ENCODE data around the gene CSNK1G3. TPM values are rescaled to one million over a fixed set of nuclear protein-coding genes. Genes with fewer than 3 reads are reported as not detected.

The CSNK1G3 gene
- polyA plus RNA-seq, 2 of the 4 experiments (the other 2 are of a cell fraction) = 24.0 to 50.9 TPM

GRCh38 chr5:123478546-123478945, 33.4 kb upstream of the CSNK1G3 start:
- TF ChIP-seq RNF2 (IDR thresholded peaks at IDR 0.05; ENCODE audit: borderline replicate concordance, low read depth) = no peak
- TF ChIP-seq TFCP2L1 (CRISPR knock-in tag; IDR thresholded peaks at IDR 0.05) = no peak
- no peak for TF ChIP-seq SMC3 (IDR thresholded peaks at IDR 0.05)
- TF ChIP-seq JUNB (IDR thresholded peaks at IDR 0.05) = no peak
- TF ChIP-seq HOXA7 (CRISPR knock-in tag; IDR thresholded peaks at IDR 0.05) = no peak
- no peak for TF ChIP-seq HEYL (CRISPR knock-in tag; IDR thresholded peaks at IDR 0.05)
- TF ChIP-seq, protein P1, sequence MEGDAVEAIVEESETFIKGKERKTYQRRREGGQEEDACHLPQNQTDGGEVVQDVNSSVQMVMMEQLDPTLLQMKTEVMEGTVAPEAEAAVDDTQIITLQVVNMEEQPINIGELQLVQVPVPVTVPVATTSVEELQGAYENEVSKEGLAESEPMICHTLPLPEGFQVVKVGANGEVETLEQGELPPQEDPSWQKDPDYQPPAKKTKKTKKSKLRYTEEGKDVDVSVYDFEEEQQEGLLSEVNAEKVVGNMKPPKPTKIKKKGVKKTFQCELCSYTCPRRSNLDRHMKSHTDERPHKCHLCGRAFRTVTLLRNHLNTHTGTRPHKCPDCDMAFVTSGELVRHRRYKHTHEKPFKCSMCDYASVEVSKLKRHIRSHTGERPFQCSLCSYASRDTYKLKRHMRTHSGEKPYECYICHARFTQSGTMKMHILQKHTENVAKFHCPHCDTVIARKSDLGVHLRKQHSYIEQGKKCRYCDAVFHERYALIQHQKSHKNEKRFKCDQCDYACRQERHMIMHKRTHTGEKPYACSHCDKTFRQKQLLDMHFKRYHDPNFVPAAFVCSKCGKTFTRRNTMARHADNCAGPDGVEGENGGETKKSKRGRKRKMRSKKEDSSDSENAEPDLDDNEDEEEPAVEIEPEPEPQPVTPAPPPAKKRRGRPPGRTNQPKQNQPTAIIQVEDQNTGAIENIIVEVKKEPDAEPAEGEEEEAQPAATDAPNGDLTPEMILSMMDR (IDR thresholded peaks at IDR 0.05) = no peak
- TF ChIP-seq ELK1 (IDR thresholded peaks at IDR 0.05; ENCODE audit: low read depth, low read length) = no peak
- no peak for TF ChIP-seq NPAS2 (CRISPR knock-in tag; IDR thresholded peaks at IDR 0.05; ENCODE audit: borderline replicate concordance)
- no peak for TF ChIP-seq KDM5A (IDR thresholded peaks at IDR 0.05)
- no peak for TF ChIP-seq MAFK (IDR thresholded peaks at IDR 0.05; ENCODE audit: partially characterized antibody)
- TF ChIP-seq ZNF302 (CRISPR knock-in tag; IDR thresholded peaks at IDR 0.05) = no peak
- TF ChIP-seq, protein P2, sequence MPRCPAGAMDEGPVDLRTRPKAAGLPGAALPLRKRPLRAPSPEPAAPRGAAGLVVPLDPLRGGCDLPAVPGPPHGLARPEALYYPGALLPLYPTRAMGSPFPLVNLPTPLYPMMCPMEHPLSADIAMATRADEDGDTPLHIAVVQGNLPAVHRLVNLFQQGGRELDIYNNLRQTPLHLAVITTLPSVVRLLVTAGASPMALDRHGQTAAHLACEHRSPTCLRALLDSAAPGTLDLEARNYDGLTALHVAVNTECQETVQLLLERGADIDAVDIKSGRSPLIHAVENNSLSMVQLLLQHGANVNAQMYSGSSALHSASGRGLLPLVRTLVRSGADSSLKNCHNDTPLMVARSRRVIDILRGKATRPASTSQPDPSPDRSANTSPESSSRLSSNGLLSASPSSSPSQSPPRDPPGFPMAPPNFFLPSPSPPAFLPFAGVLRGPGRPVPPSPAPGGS (IDR thresholded peaks at IDR 0.05) = no peak
- TF ChIP-seq, protein P3, sequence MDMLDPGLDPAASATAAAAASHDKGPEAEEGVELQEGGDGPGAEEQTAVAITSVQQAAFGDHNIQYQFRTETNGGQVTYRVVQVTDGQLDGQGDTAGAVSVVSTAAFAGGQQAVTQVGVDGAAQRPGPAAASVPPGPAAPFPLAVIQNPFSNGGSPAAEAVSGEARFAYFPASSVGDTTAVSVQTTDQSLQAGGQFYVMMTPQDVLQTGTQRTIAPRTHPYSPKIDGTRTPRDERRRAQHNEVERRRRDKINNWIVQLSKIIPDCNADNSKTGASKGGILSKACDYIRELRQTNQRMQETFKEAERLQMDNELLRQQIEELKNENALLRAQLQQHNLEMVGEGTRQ (IDR thresholded peaks at IDR 0.05) = no peak
- TF ChIP-seq HOXB13 (CRISPR knock-in tag; IDR thresholded peaks at IDR 0.05; ENCODE audit: low read depth) = no peak
- no peak for TF ChIP-seq ZC3H11A (IDR thresholded peaks at IDR 0.05)
- TF ChIP-seq, protein P4, sequence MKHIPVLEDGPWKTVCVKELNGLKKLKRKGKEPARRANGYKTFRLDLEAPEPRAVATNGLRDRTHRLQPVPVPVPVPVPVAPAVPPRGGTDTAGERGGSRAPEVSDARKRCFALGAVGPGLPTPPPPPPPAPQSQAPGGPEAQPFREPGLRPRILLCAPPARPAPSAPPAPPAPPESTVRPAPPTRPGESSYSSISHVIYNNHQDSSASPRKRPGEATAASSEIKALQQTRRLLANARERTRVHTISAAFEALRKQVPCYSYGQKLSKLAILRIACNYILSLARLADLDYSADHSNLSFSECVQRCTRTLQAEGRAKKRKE (CRISPR knock-in tag; IDR thresholded peaks at IDR 0.05; ENCODE audit: low read depth) = no peak
- TF ChIP-seq MAZ (IDR thresholded peaks at IDR 0.05; ENCODE audit: borderline replicate concordance, low read depth, low read length) = no peak
- Histone ChIP-seq H3K4me2 (no peak overlapping the region), H3K27ac (no peak overlapping the region), H3K4me3 (no peak overlapping the region), H3K9me3 (no peaks in the 10 kb centered on the region), H3K4me1 (no peaks in the 10 kb centered on the region)
- FAIRE-seq (no peak), ATAC-seq (no peak), DNase-seq (ENCODE audit: low read depth in 1 of 2, low spot score in 1 of 2) (no peak)
- CTCF ChIA-PET = interaction anchor here (2.8 kb wide), 1 partner anchor 10 kb away, joined by 8 read pairs; no protein-coding TSS in a partner anchor
- WGBS (ENCODE audit: missing lambda C conversion rate) = 5% methylated on average over 1 of the region's 1 CpG
- POLR2A ChIA-PET = no interaction called here

DNA sequence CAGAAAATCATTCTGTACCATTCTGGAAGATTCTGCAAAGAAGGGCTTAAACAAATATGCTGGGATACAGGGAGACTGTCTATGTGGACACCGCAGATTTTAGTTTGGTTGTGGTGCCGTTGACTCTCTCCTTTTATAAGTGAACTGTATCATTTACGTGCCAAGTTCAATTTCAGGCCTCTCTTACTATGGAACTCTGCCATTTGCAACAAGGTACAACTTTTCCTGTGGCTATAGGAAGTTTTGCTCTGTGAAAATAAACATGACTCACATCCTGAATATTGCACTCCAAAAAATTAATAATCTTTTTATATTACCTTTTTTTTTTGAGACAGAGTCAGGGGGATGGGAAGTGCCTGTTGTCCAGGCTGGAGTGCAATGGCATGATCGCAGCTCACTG, 29.7 kb upstream of the CSNK1G3 start:
- ChIA-PET POLR2A (no interaction called here), CTCF (no interaction called here)
- Histone ChIP-seq H3K4me1 (no peaks in the 10 kb centered on the region), H3K4me3 (no peak overlapping the region), H3K4me2 (no peak overlapping the region), H3K9me3 (no peaks in the 10 kb centered on the region), H3K27ac (no peak overlapping the region)
- WGBS (ENCODE audit: missing lambda C conversion rate) = 75% methylated on average over 4 of the region's 4 CpGs
- FAIRE-seq = no peak
- DNase-seq (ENCODE audit: low read depth in 1 of 2, low spot score in 1 of 2) = no peak
- no peak for ATAC-seq
- TF ChIP-seq HEYL (CRISPR knock-in tag; IDR thresholded peaks at IDR 0.05) = no peak
- TF ChIP-seq ESRRA (IDR thresholded peaks at IDR 0.05; ENCODE audit: borderline replicate concordance, low read length) = no peak
- no peak for TF ChIP-seq SREBF2 (IDR thresholded peaks at IDR 0.05)
- TF ChIP-seq, protein P3 (IDR thresholded peaks at IDR 0.05) = no peak
- TF ChIP-seq TP53 (CRISPR knock-in tag; IDR thresholded peaks at IDR 0.05) = no peak
- no peak for TF ChIP-seq JUNB (IDR thresholded peaks at IDR 0.05)
- no peak for TF ChIP-seq EHF (CRISPR knock-in tag; IDR thresholded peaks at IDR 0.05)
- TF ChIP-seq, protein P2 (IDR thresholded peaks at IDR 0.05) = no peak
- TF ChIP-seq POLR2A (IDR thresholded peaks at IDR 0.05; ENCODE audit: low read length) = no peak
- TF ChIP-seq CHD2 (IDR thresholded peaks at IDR 0.05; ENCODE audit: low read length, partially characterized antibody) = no peak
- TF ChIP-seq MYC (IDR thresholded peaks at IDR 0.05; ENCODE audit: borderline replicate concordance, low read length) = no peak
- TF ChIP-seq ELK1 (IDR thresholded peaks at IDR 0.05; ENCODE audit: low read depth, low read length) = no peak
- no peak for TF ChIP-seq HOXA7 (CRISPR knock-in tag; IDR thresholded peaks at IDR 0.05)
- TF ChIP-seq, protein P1 (IDR thresholded peaks at IDR 0.05) = no peak

All from A549 (cell line).